ENCODE results near the gene ATCAY.
"Not testable (repeated sequence)": the region's sequence is repeated elsewhere in the genome, so short reads cannot be mapped to it uniquely, and the experiment has no call there.

The ATCAY gene

GRCh38 chr19:3942790-3943409, 62.4 kb downstream of the ATCAY start:
- no peak overlapping the region for H2AFZ ChIP-seq (ENCODE audit: low read length)
- no peaks in the 10 kb centered on the region for H3K9me2 ChIP-seq (replicated peaks; ENCODE audit: low read depth, low read length)

GRCh38 chr19:3944018-3944721, 63.7 kb downstream of the ATCAY start:
- no peaks in the 10 kb centered on the region for H3K36me3 ChIP-seq (ENCODE audit: insufficient read depth, low read length)
- H2AFZ ChIP-seq (ENCODE audit: low read length) = no peak overlapping the region
- H3K27me3 ChIP-seq (ENCODE audit: insufficient read depth, low read length, poor library complexity, severe bottlenecking) = no peaks in the 10 kb centered on the region
- no peaks in the 10 kb centered on the region for H3F3A ChIP-seq (ENCODE audit: low read depth)
- no peaks in the 10 kb centered on the region for H3K9me2 ChIP-seq (replicated peaks; ENCODE audit: low read depth, low read length)
- TF ChIP-seq EZH2phosphoT487 (IDR thresholded peaks at IDR 0.05; ENCODE audit: borderline replicate concordance) = no peak
- TF ChIP-seq CTCF (conservative IDR thresholded peaks at IDR 0.05; ENCODE audit: low read length) = no peak
- no peaks in the 10 kb centered on the region for H4K20me1 ChIP-seq (ENCODE audit: insufficient read depth, low read length, poor library complexity, severe bottlenecking)
- H3K9me3 ChIP-seq (ENCODE audit: insufficient read depth, low read depth, low read length) = no peaks in the 10 kb centered on the region
- H3K9ac ChIP-seq (ENCODE audit: low read depth, low read length, poor library complexity, severe bottlenecking) = no peak overlapping the region
- no peak overlapping the region for H3K4me2 ChIP-seq (ENCODE audit: low read depth, low read length, poor library complexity, severe bottlenecking)
- no peak overlapping the region for H3K4me3 ChIP-seq (ENCODE audit: low read length, poor library complexity, severe bottlenecking)
- no peaks in the 10 kb centered on the region for H3K79me2 ChIP-seq (ENCODE audit: insufficient read depth, low read length)
- no peaks in the 10 kb centered on the region for H3K4me1 ChIP-seq (ENCODE audit: insufficient read depth, low read length, poor library complexity, severe bottlenecking)

More at GRCh38 chr19:3942790-3943409, 62.4 kb downstream of the ATCAY start:
- H3K79me2 ChIP-seq (ENCODE audit: insufficient read depth, low read length) = no peaks in the 10 kb centered on the region
- H3K4me3 ChIP-seq (ENCODE audit: low read length, poor library complexity, severe bottlenecking) = no peak overlapping the region
- no peak overlapping the region for H3K4me2 ChIP-seq (ENCODE audit: low read depth, low read length, poor library complexity, severe bottlenecking)
- H3K9me3 ChIP-seq (ENCODE audit: insufficient read depth, low read depth, low read length) = no peaks in the 10 kb centered on the region
- H3F3A ChIP-seq (ENCODE audit: low read depth) = no peaks in the 10 kb centered on the region
- no peaks in the 10 kb centered on the region for H3K4me1 ChIP-seq (ENCODE audit: insufficient read depth, low read length, poor library complexity, severe bottlenecking)
- H4K20me1 ChIP-seq (ENCODE audit: insufficient read depth, low read length, poor library complexity, severe bottlenecking) = no peaks in the 10 kb centered on the region
- no peak for TF ChIP-seq EZH2phosphoT487 (IDR thresholded peaks at IDR 0.05; ENCODE audit: borderline replicate concordance)
- TF ChIP-seq CTCF (conservative IDR thresholded peaks at IDR 0.05; ENCODE audit: low read length) = no peak
- H3K36me3 ChIP-seq (ENCODE audit: insufficient read depth, low read length) = no peaks in the 10 kb centered on the region
- no peaks in the 10 kb centered on the region for H3K27me3 ChIP-seq (ENCODE audit: insufficient read depth, low read length, poor library complexity, severe bottlenecking)
- H3K9ac ChIP-seq (ENCODE audit: low read depth, low read length, poor library complexity, severe bottlenecking) = no peak overlapping the region

- Histone ChIP-seq H3F3A (ENCODE audit: low read depth) (no peaks in the 10 kb centered on the region), H3K27me3 (ENCODE audit: insufficient read depth, low read length, poor library complexity, severe bottlenecking) (no peaks in the 10 kb centered on the region), H3K9me3 (ENCODE audit: insufficient read depth, low read depth, low read length) (no peaks in the 10 kb centered on the region), H3K9ac (ENCODE audit: low read depth, low read length, poor library complexity, severe bottlenecking) (no peak overlapping the region), H3K4me3 (ENCODE audit: low read length, poor library complexity, severe bottlenecking) (no peak overlapping the region), H3K4me2 (ENCODE audit: low read depth, low read length, poor library complexity, severe bottlenecking) (no peak overlapping the region), H2AFZ (ENCODE audit: low read length) (no peak overlapping the region), H3K36me3 (ENCODE audit: insufficient read depth, low read length) (no peaks in the 10 kb centered on the region), H3K9me2 (replicated peaks; ENCODE audit: low read depth, low read length) (no peaks in the 10 kb centered on the region), H3K4me1 (ENCODE audit: insufficient read depth, low read length, poor library complexity, severe bottlenecking) (peaks cover 7% of the 10 kb centered on the region), H3K79me2 (ENCODE audit: insufficient read depth, low read length) (no peaks in the 10 kb centered on the region), H4K20me1 (ENCODE audit: insufficient read depth, low read length, poor library complexity, severe bottlenecking) (no peaks in the 10 kb centered on the region)
- TF ChIP-seq EZH2phosphoT487 (IDR thresholded peaks at IDR 0.05; ENCODE audit: borderline replicate concordance) = no peak
Observed at GRCh38 chr19:3945838-3946237, 65.4 kb downstream of the ATCAY start.

GRCh38 chr19:3947316-3947933, 66.9 kb downstream of the ATCAY start:
- H3K27me3 ChIP-seq (ENCODE audit: insufficient read depth, low read length, poor library complexity, severe bottlenecking); H3K9me3 ChIP-seq (ENCODE audit: insufficient read depth, low read depth, low read length); H3F3A ChIP-seq (ENCODE audit: low read depth); H2AFZ ChIP-seq (ENCODE audit: low read length); H3K9ac ChIP-seq (ENCODE audit: low read depth, low read length, poor library complexity, severe bottlenecking); H4K20me1 ChIP-seq (ENCODE audit: insufficient read depth, low read length, poor library complexity, severe bottlenecking); H3K4me1 ChIP-seq (ENCODE audit: insufficient read depth, low read length, poor library complexity, severe bottlenecking); H3K36me3 ChIP-seq (ENCODE audit: insufficient read depth, low read length); H3K79me2 ChIP-seq (ENCODE audit: insufficient read depth, low read length); H3K4me3 ChIP-seq (ENCODE audit: low read length, poor library complexity, severe bottlenecking); H3K9me2 ChIP-seq (replicated peaks; ENCODE audit: low read depth, low read length); H3K4me2 ChIP-seq (ENCODE audit: low read depth, low read length, poor library complexity, severe bottlenecking): not testable (repeated sequence)
